Natural killer cell (primary cell): ENCODE results near the gene DSP. TPM values are rescaled to one million over a fixed set of nuclear protein-coding genes. Genes with fewer than 3 reads are reported as not detected.

Experiments used
- ATAC-seq, 3 donors: fragments of 150-1000 bp in 2 of 3; fragments of 200-7000 bp in 1 of 3; cut with Tn5 transposase; 1 replicate in 1 of 3; 2 replicates in 2 of 3; pipeline ENCODE4 v1.10.0; 2021; ENCODE audit warnings: mild to moderate bottlenecking in 2 of 3, moderate library complexity in 2 of 3
- DNase-seq, 2 donors: peaks; one replicate each; pipeline versions ENCODE4 v3.0.0 to v3.0.0-alpha.2; 2013 to 2021; ENCODE audit warnings: mixed read lengths in 1 of 2
- H3K27ac ChIP-seq: one replicate; pipeline ENCODE4 v1.5.1; 2013; ENCODE audit warnings: mild to moderate bottlenecking, low read length
- H3K27me3 ChIP-seq: one replicate; pipeline ENCODE4 v1.6.1; 2013; ENCODE audit warnings: low read length; ENCODE audit not compliant: control insufficient read depth, insufficient read depth
- H3K36me3 ChIP-seq: one replicate; pipeline ENCODE4 v1.6.1; 2013; ENCODE audit warnings: low read length; ENCODE audit not compliant: control insufficient read depth, insufficient read depth
- H3K4me1 ChIP-seq: one replicate; pipeline ENCODE4 v1.6.1; 2013; ENCODE audit warnings: low read length; ENCODE audit not compliant: control insufficient read depth, insufficient read depth
- H3K4me3 ChIP-seq: one replicate; pipeline ENCODE4 v1.5.1; 2013; ENCODE audit warnings: low read length
- H3K9me3 ChIP-seq: one replicate; pipeline ENCODE4 v1.6.1; 2013; ENCODE audit warnings: low read length; ENCODE audit not compliant: control insufficient read depth, insufficient read depth
- H3K27ac Mint-ChIP-seq, 2 donors: one replicate each; pipeline ENCODE4 v1.8.0; 2022; ENCODE audit warnings: mild to moderate bottlenecking in 2 of 2, mixed read lengths in 2 of 2, moderate library complexity in 1 of 2
- H3K27me3 Mint-ChIP-seq, 2 donors: one replicate each; pipeline ENCODE4 v1.8.0; 2022; ENCODE audit warnings: low read depth in 2 of 2, mixed read lengths in 2 of 2
- H3K36me3 Mint-ChIP-seq: one replicate; pipeline ENCODE4 v1.8.0; 2022; ENCODE audit warnings: mixed read lengths
- H3K4me1 Mint-ChIP-seq, 2 donors: one replicate each; pipeline ENCODE4 v1.8.0; 2022; ENCODE audit warnings: mixed read lengths in 2 of 2
- H3K4me3 Mint-ChIP-seq: one replicate; pipeline ENCODE4 v1.8.0; 2022; ENCODE audit warnings: mild to moderate bottlenecking, moderate library complexity, mixed read lengths
- H3K9me3 Mint-ChIP-seq, 2 donors: one replicate each; pipeline ENCODE4 v1.8.0; 2022; ENCODE audit warnings: mixed read lengths in 2 of 2
- WGBS: methylation state at CpG from one replicate; pipeline ENCODE4 v1.1.7; 2013; ENCODE audit warnings: missing lambda C conversion rate; ENCODE audit not compliant: insufficient coverage; 5-methylcytosine and 5-hydroxymethylcytosine counted together
- intact Hi-C: fragments of 100-400 bp; cut with micrococcal nuclease; formaldehyde crosslinking; loops from one replicate; pipeline ENCODE4 v1.14.2; 2022
- total RNA-seq, 4 donors: library from RNA; stranded (reverse); fragments of 120-200 nt in 1 of 4; gene quantifications; one replicate each; pipeline versions ENCODE4 v1.2.3 to v1.2.4, GENCODE V29; 2013 to 2022
- TF ChIP-seq, protein P1 (sequence below): fragments of 200-600 bp; IDR thresholded peaks from one replicate; pipeline ENCODE4 v1.8.0; 2022; ENCODE audit warnings: antibody characterized with exemption

Gene DSP
- total RNA-seq, 3 donors from 2014 or later (not counting 1 experiment from before 2014, with no cell fraction given): 0.05 to 0.26 TPM; not detected in 1

DNA sequence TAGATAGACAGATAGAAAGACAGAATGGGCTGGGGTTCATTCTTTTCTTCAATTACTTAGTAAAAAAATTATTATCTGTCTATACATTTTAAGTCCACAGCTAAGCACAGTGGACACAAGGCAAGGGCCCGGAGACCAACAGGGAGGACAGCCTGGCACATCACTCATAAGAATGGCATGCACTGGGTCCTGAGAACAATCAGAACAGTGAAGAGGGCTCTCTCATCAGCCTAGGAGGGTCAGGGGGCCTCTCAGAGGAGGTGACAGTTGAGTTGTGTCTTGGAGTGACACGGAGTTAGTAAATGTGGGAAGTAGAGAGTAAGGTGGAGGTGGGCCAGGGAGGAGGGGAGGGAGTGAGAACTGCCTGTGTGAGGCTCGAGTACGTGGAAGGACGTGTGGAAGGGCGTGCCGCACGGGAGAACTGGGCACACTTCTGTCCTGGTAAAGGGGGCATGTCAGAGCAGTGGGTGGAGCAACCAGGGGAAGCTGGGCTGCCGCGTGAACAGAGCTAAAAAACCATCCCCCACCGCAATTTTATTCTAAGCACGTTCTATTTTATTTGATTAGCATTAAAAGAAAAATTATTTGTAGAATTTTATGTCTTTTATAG is 45.1 kb upstream of the DSP start:
- H3K27ac Mint-ChIP-seq: no peak overlapping the region
- H3K27ac ChIP-seq: no peak overlapping the region
- TF ChIP-seq, protein P1, sequence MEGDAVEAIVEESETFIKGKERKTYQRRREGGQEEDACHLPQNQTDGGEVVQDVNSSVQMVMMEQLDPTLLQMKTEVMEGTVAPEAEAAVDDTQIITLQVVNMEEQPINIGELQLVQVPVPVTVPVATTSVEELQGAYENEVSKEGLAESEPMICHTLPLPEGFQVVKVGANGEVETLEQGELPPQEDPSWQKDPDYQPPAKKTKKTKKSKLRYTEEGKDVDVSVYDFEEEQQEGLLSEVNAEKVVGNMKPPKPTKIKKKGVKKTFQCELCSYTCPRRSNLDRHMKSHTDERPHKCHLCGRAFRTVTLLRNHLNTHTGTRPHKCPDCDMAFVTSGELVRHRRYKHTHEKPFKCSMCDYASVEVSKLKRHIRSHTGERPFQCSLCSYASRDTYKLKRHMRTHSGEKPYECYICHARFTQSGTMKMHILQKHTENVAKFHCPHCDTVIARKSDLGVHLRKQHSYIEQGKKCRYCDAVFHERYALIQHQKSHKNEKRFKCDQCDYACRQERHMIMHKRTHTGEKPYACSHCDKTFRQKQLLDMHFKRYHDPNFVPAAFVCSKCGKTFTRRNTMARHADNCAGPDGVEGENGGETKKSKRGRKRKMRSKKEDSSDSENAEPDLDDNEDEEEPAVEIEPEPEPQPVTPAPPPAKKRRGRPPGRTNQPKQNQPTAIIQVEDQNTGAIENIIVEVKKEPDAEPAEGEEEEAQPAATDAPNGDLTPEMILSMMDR: no peak
- H3K4me3 Mint-ChIP-seq: no peak overlapping the region
- ATAC-seq: no peak
- 75% methylated on average over 9 of the region's 12 CpGs for WGBS
- H3K9me3 ChIP-seq: no peaks in the 10 kb centered on the region
- no peaks in the 10 kb centered on the region for H3K9me3 Mint-ChIP-seq
- intact Hi-C loops: no loop called here
- peaks cover 23% of the 10 kb centered on the region in 2 donors for H3K27me3 Mint-ChIP-seq
- H3K36me3 ChIP-seq: no peaks in the 10 kb centered on the region
- no peaks in the 10 kb centered on the region for H3K4me1 Mint-ChIP-seq
- no peaks in the 10 kb centered on the region for H3K36me3 Mint-ChIP-seq
- no peak for DNase-seq
- H3K4me1 ChIP-seq: no peaks in the 10 kb centered on the region
- H3K4me3 ChIP-seq: no peak overlapping the region
- no peaks in the 10 kb centered on the region for H3K27me3 ChIP-seq

DNA sequence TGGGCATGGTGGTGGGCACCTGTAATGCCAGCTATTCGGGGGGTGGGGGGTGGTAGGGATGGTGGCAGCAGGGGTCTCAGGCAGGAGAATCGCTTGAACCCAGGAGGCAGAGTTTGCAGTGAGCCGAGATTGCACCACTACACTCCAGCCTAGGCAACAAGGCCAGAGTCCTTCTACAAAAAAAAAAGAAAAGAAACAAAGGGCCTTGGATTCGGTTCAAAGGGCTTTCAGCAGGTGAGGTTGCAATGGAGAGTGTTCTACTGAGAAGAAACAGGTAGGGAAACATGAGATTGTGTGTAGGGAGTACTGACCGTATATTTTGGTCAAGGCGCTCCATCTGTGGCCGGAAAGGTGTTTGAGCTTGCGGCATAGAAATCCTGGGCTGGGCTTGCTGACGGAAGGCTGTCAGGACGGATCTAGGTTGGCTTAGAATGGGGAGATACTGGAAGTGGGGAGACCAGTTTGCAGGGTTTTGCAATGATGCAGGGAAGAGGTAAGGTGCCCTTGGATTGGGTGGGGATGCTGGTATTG is 40.7 kb upstream of the DSP start:
- Histone ChIP-seq H3K27ac (no peak overlapping the region), H3K9me3 (no peaks in the 10 kb centered on the region), H3K36me3 (no peaks in the 10 kb centered on the region), H3K4me3 (no peak overlapping the region), H3K27me3 (no peaks in the 10 kb centered on the region), H3K4me1 (no peaks in the 10 kb centered on the region)
- DNase-seq: no peak
- intact Hi-C loops: no loop called here
- H3K9me3 Mint-ChIP-seq: no peaks in the 10 kb centered on the region
- no peak overlapping the region for H3K4me3 Mint-ChIP-seq
- TF ChIP-seq, protein P1: no peak
- no peaks in the 10 kb centered on the region for H3K4me1 Mint-ChIP-seq
- H3K27me3 Mint-ChIP-seq: peaks cover 13 to 24% of the 10 kb centered on the region in 2 donors
- 89% methylated on average over 8 of the region's 10 CpGs for WGBS
- H3K36me3 Mint-ChIP-seq: no peaks in the 10 kb centered on the region
- no peak for ATAC-seq
- no peak overlapping the region for H3K27ac Mint-ChIP-seq

DNA sequence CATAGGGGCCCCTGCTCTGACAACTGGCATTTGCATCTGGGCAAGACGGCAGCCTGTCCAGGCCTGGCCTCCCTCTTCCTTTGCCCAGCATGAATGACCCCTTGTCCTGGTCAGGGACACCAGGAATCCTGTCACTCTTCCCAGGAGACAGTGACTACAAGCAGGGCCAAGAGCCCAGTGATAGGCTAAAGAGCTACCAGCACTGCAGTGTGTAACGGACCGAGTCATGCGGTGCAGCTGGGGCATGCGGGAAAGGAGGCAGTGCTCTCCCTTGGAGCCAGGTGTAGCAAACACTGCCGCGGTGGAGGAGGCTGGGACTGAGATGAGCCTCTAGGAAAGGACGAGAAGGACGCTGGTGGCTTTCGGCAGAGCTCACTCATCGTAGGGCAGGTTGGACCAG is 38.7 kb upstream of the DSP start:
- Mint-ChIP-seq H3K4me1 (no peaks in the 10 kb centered on the region), H3K27ac (no peak overlapping the region), H3K36me3 (no peaks in the 10 kb centered on the region), H3K4me3 (no peak overlapping the region), H3K9me3 (no peaks in the 10 kb centered on the region), H3K27me3 (peaks cover 13 to 21% of the 10 kb centered on the region in 2 donors)
- Histone ChIP-seq H3K4me3 (no peak overlapping the region), H3K36me3 (no peaks in the 10 kb centered on the region), H3K27ac (no peak overlapping the region), H3K9me3 (no peaks in the 10 kb centered on the region), H3K27me3 (no peaks in the 10 kb centered on the region), H3K4me1 (no peaks in the 10 kb centered on the region)
- intact Hi-C loops: no loop called here
- 97% methylated on average over 11 of the region's 11 CpGs for WGBS
- ATAC-seq (no peak), DNase-seq (no peak)
- TF ChIP-seq, protein P1: no peak

DNA sequence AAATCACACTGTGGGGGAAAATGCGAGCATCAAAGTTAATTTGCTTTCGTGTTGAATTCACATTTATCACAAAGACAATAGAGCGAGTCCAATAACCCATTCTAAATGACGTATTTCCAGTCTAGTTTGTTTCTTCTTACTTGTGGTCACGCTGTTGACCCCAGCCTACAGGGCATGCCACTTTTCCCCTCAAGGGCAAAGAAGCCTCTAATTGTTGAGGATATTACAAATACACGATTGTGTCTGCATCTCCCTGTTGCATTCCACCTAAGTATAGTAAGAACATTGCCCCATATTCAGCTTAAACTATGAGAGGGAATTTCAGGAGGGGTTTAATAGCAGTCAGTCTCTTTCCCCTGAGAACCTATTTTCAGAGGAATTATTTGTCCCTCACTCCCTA is 37.4 kb upstream of the DSP start:
- Mint-ChIP-seq H3K36me3 (no peaks in the 10 kb centered on the region), H3K9me3 (no peaks in the 10 kb centered on the region), H3K4me1 (no peaks in the 10 kb centered on the region), H3K27ac (no peak overlapping the region), H3K4me3 (no peak overlapping the region), H3K27me3 (peaks cover 9% of the 10 kb centered on the region in 2 donors)
- Histone ChIP-seq H3K27ac (no peak overlapping the region), H3K36me3 (no peaks in the 10 kb centered on the region), H3K4me3 (no peak overlapping the region), H3K9me3 (no peaks in the 10 kb centered on the region), H3K27me3 (no peaks in the 10 kb centered on the region), H3K4me1 (no peaks in the 10 kb centered on the region)
- ATAC-seq (no peak), DNase-seq (no peak)
- TF ChIP-seq, protein P1: no peak
- intact Hi-C loops: no loop called here
- WGBS: 82% methylated on average over 6 of the region's 6 CpGs
